ENCODE results near the gene MMP25. TPM values are rescaled to one million over a fixed set of nuclear protein-coding genes. Genes with fewer than 3 reads are reported as not detected.

MMP25 gene
- total RNA-seq, 1 experiment from 2014 or later: 49.0 TPM

GRCh38 chr16:3086596-3087242 lies 40.4 kb downstream of the MMP25 start:
- peak overlapping the region; percentile 36; the same call in 1 of the 2 replicates for H3K27ac Mint-ChIP-seq
- H3K9me3 Mint-ChIP-seq: no peaks in the 10 kb centered on the region
- peaks cover 21% of the 10 kb centered on the region for H3K4me1 Mint-ChIP-seq
- DNase-seq (ENCODE audit: low spot score) (no peak), ATAC-seq (peak; percentile 27)
- H3K27me3 Mint-ChIP-seq (ENCODE audit: low read depth): no peaks in the 10 kb centered on the region
- H3K36me3 Mint-ChIP-seq: peaks cover 27% of the 10 kb centered on the region
- TF ChIP-seq GRHL2 (CRISPR knock-in tag; IDR thresholded peaks at IDR 0.05; ENCODE audit: insufficient replicate concordance, severe bottlenecking) (no peak), SP1 (CRISPR knock-in tag; conservative IDR thresholded peaks at IDR 0.05) (0 out of 2 replicates have a peak, but pooled peaks have one; percentile 2)
- H3K4me3 Mint-ChIP-seq: no peak overlapping the region
- ChIA-PET POLR2A (interaction anchor here (1.0 to 1.9 kb wide), 5 partner anchors 12 to 59 kb away, joined by 4 to 12 read pairs (median 4); partner anchors contain the start of genes ZNF205 and ZSCAN10), CTCF (interaction anchor here (1.0 to 5.2 kb wide), 12 partner anchors 8 to 112 kb away, joined by 3 to 52 read pairs (median 7); partner anchors contain the start of gene ZSCAN10)

DNA sequence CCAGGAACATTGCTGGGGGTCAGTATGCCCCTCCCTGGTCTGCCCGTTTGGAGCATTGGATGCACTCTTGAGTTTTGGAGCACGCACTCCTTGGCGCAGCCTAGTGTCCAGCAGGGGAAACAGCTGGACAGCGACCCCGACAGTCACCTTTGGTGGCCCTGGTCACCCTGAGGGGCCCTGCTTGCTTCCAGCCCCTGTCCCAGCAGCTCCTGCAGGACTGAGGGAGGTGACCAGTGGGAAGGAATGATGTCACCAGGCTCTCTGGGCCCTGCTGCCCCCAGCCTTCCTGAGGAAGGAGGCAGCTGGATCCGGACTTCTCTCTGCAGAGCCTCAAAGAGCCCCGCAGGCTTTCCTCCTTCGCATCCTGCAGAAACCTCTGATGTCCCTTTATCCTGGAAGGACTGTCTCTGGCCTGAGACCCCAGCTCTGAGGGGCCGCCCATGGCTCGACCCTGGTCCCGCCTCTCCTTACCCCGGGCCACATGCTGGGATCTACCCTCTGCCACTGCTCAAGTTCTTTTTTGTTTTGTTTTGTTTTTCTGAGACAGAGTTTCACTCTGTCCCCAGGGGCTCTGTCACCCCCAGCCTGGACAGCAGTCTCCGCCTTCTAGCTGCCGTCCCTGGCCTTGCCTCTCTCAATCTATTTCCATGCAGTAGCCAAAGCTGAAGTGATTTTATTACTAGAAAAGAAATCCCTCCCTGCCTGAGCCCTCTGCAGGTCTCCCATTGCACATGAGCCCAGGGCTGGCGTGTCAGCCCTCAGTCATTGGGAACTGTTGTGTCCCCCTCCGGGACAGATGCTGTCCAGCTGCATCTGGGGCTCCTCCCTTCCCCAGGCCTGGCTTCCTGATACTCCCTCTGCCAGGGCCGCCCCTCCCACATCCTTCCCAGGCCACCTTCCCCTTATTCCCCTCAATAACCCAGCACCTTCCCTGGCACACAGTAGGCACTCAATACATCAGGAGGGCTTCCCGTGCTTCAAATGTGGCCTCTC lies 41.2 kb downstream of the MMP25 start:
- Mint-ChIP-seq H3K4me3 (no peak overlapping the region), H3K9me3 (no peaks in the 10 kb centered on the region), H3K27me3 (ENCODE audit: low read depth) (no peaks in the 10 kb centered on the region), H3K27ac (peak overlapping the region; percentile 84), H3K4me1 (peaks cover 21% of the 10 kb centered on the region), H3K36me3 (peaks cover 32% of the 10 kb centered on the region)
- POLR2A ChIA-PET: interaction anchor here (1.0 to 1.9 kb wide), 6 partner anchors 11 to 60 kb away, joined by 3 to 12 read pairs (median 4); partner anchors contain the start of genes ZNF205 and ZSCAN10
- CTCF ChIA-PET: interaction anchor here (0.8 to 5.2 kb wide), 14 partner anchors 8 to 113 kb away, joined by 3 to 52 read pairs (median 6); partner anchors contain the start of gene ZSCAN10
- DNase-seq (ENCODE audit: low spot score) (peak; percentile 50), ATAC-seq (peak; percentile 49)
- TF ChIP-seq, protein P1, sequence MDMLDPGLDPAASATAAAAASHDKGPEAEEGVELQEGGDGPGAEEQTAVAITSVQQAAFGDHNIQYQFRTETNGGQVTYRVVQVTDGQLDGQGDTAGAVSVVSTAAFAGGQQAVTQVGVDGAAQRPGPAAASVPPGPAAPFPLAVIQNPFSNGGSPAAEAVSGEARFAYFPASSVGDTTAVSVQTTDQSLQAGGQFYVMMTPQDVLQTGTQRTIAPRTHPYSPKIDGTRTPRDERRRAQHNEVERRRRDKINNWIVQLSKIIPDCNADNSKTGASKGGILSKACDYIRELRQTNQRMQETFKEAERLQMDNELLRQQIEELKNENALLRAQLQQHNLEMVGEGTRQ (CRISPR knock-in tag; IDR thresholded peaks at IDR 0.05): no peak
- no peak for TF ChIP-seq ZNF263 (CRISPR knock-in tag; IDR thresholded peaks at IDR 0.05; ENCODE audit: low read depth)
- TF ChIP-seq EMX1 (CRISPR knock-in tag; IDR thresholded peaks at IDR 0.05): no peak
- no peak for TF ChIP-seq GABPB1 (CRISPR knock-in tag; IDR thresholded peaks at IDR 0.05)
- no peak for TF ChIP-seq AR (CRISPR knock-in tag; IDR thresholded peaks at IDR 0.05)
- TF ChIP-seq, protein P2, sequence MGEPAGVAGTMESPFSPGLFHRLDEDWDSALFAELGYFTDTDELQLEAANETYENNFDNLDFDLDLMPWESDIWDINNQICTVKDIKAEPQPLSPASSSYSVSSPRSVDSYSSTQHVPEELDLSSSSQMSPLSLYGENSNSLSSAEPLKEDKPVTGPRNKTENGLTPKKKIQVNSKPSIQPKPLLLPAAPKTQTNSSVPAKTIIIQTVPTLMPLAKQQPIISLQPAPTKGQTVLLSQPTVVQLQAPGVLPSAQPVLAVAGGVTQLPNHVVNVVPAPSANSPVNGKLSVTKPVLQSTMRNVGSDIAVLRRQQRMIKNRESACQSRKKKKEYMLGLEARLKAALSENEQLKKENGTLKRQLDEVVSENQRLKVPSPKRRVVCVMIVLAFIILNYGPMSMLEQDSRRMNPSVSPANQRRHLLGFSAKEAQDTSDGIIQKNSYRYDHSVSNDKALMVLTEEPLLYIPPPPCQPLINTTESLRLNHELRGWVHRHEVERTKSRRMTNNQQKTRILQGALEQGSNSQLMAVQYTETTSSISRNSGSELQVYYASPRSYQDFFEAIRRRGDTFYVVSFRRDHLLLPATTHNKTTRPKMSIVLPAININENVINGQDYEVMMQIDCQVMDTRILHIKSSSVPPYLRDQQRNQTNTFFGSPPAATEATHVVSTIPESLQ (CRISPR knock-in tag; IDR thresholded peaks at IDR 0.05): no peak
- no peak for TF ChIP-seq SMAD4 (CRISPR knock-in tag; IDR thresholded peaks at IDR 0.05)
- peak; percentile 43; the same call in 1 of the 2 replicates for TF ChIP-seq ARID4B (CRISPR knock-in tag; IDR thresholded peaks at IDR 0.05; ENCODE audit: borderline replicate concordance)
- no peak for TF ChIP-seq ZNF671 (CRISPR knock-in tag; IDR thresholded peaks at IDR 0.05)
- TF ChIP-seq NR1H2 (CRISPR knock-in tag; IDR thresholded peaks at IDR 0.05): no peak
- peak; percentile 14; the same call in 1 of the 2 replicates for TF ChIP-seq ZMAT4 (CRISPR knock-in tag; IDR thresholded peaks at IDR 0.05)
- TF ChIP-seq TEAD4 (CRISPR knock-in tag; IDR thresholded peaks at IDR 0.05): 0 out of 2 replicates have a peak, but pooled peaks have one; percentile 18
- TF ChIP-seq ZNF232 (CRISPR knock-in tag; IDR thresholded peaks at IDR 0.05): no peak
- TF ChIP-seq SOX15 (CRISPR knock-in tag; IDR thresholded peaks at IDR 0.05): no peak
- no peak for TF ChIP-seq FOXJ3 (CRISPR knock-in tag; IDR thresholded peaks at IDR 0.05; ENCODE audit: borderline replicate concordance)
- no peak for TF ChIP-seq RELA (CRISPR knock-in tag; IDR thresholded peaks at IDR 0.05; ENCODE audit: borderline replicate concordance)
- no peak for TF ChIP-seq NR2C2 (CRISPR knock-in tag; IDR thresholded peaks at IDR 0.05)
- TF ChIP-seq ZNF219 (CRISPR knock-in tag; IDR thresholded peaks at IDR 0.05; ENCODE audit: borderline replicate concordance): 0 out of 2 replicates have a peak, but pooled peaks have one; percentile 42
- peak; percentile 45; the same call in 1 of the 2 replicates for TF ChIP-seq FOXK1 (CRISPR knock-in tag; IDR thresholded peaks at IDR 0.05)

Measured in WTC11 (cell line).